HUES64 (cell line): Measurements from ENCODE around the gene SELENOW.
"Not testable (repeated sequence)": the region's sequence is repeated elsewhere in the genome, so short reads cannot be mapped to it uniquely, and the experiment has no call there.

ENCODE experiments used
- H3K27ac ChIP-seq: 2 replicates; pipeline ENCODE4 v1.7.0; 2013; ENCODE audit warnings: low read depth, low read length, inconsistent platforms
- H3K27me3 ChIP-seq: 2 replicates; pipeline ENCODE4 v1.6.1; 2013; ENCODE audit warnings: mild to moderate bottlenecking, low read length; ENCODE audit not compliant: insufficient read depth
- H3K36me3 ChIP-seq: 2 replicates; pipeline ENCODE4 v1.6.1; 2013; ENCODE audit warnings: mild to moderate bottlenecking, low read length; ENCODE audit not compliant: insufficient read depth
- H3K4me1 ChIP-seq: 2 replicates; pipeline ENCODE4 v1.6.1; 2013; ENCODE audit warnings: mild to moderate bottlenecking, low read length, moderate library complexity; ENCODE audit not compliant: insufficient read depth
- H3K4me3 ChIP-seq: 2 replicates; pipeline ENCODE4 v1.5.1; 2013; ENCODE audit warnings: mild to moderate bottlenecking, low read length, moderate library complexity
- H3K9ac ChIP-seq: 2 replicates; pipeline ENCODE4 v1.6.1; 2013; ENCODE audit warnings: mild to moderate bottlenecking, low read depth, low read length
- H3K9me3 ChIP-seq: 2 replicates; pipeline ENCODE4 v1.6.1; 2013; ENCODE audit warnings: low read depth, low read length; ENCODE audit not compliant: insufficient read depth
- WGBS: fragments of 150-250, 120-280 bp; methylation state at CpG from one replicate; pipeline ENCODE4 v1.1.7; 2013; ENCODE audit warnings: missing lambda C conversion rate; 5-methylcytosine and 5-hydroxymethylcytosine counted together

The SELENOW gene

GRCh38 chr19:47769534-47769933 is 9.0 kb upstream of the SELENOW start:
- H3K36me3 ChIP-seq, result no peaks in the 10 kb centered on the region
- H3K4me3 ChIP-seq, result no peak overlapping the region
- WGBS, result 77% methylated on average over 3 of the region's 3 CpGs
- H3K9ac ChIP-seq, result no peak overlapping the region
- no peaks in the 10 kb centered on the region for H3K27me3 ChIP-seq
- no peaks in the 10 kb centered on the region for H3K9me3 ChIP-seq
- no peak overlapping the region for H3K27ac ChIP-seq
- peaks cover 10% of the 10 kb centered on the region for H3K4me1 ChIP-seq

GRCh38 chr19:47771291-47771690 is 7.2 kb upstream of the SELENOW start:
- not testable (repeated sequence) for H3K9ac ChIP-seq, H3K4me3 ChIP-seq, H3K27ac ChIP-seq, H3K36me3 ChIP-seq, H3K9me3 ChIP-seq, H3K27me3 ChIP-seq
- H3K4me1 ChIP-seq, result peaks cover 10% of the 10 kb centered on the region
- WGBS, result 91% methylated on average over 6 of the region's 6 CpGs

GRCh38 chr19:47776568-47776967 is 1.9 kb upstream of the SELENOW start:
- H3K9ac ChIP-seq, result no peak overlapping the region
- no peaks in the 10 kb centered on the region for H3K9me3 ChIP-seq
- peak overlapping the region; percentile 9; the same call in 1 of the 2 replicates for H3K27ac ChIP-seq
- peaks cover 10% of the 10 kb centered on the region for H3K36me3 ChIP-seq
- H3K27me3 ChIP-seq, result no peaks in the 10 kb centered on the region
- peaks cover 4% of the 10 kb centered on the region; the same call in 1 of the 2 replicates for H3K4me1 ChIP-seq
- H3K4me3 ChIP-seq, result no peak overlapping the region
- 70% methylated on average over 4 of the region's 4 CpGs for WGBS

DNA sequence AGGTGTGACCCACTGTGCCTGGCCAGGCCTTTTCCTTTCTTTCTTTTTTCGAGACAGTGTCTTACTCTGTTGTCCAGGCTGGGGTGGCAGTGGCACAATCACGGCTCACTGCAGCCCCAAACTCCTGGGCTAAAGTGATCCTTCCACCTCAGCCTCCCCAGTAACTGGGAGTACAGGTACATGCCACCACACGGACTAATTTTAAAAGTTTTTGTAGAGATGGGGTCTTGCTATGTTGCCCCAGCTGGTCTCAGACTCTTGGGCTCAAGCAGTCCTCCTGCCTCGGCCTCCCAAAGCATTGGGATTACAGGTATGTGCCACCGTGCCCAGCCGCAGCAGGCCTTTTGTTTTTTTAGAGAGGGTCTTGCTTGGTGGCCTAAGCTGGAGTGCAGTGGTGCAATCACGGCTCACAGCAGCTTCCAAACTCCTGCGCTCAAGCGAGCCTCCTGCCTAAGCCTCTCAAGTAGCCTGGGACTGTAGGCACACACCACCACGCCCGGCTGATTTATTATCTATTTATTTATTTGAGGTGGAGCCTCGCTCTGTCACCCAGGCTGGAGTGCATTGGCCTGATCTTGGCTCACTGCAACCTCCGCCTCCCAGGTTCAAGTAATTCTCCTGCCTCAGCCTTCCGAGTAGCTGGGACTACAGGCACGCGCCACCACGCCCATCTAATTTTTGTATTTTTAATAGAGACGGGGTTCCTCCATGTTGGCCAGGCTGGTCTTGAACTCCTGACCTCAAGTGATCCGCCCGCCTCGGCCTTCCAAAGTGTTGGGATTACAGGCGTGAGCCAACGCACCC is 1.1 kb upstream of the SELENOW start:
- 81% methylated on average over 18 of the region's 23 CpGs for WGBS
- peak overlapping the region; percentile 100 for H3K9ac ChIP-seq
- H3K4me3 ChIP-seq, result peak overlapping the region; percentile 76
- not testable (repeated sequence) for H3K4me1 ChIP-seq, H3K27me3 ChIP-seq, H3K27ac ChIP-seq, H3K9me3 ChIP-seq
- peaks cover 18% of the 10 kb centered on the region for H3K36me3 ChIP-seq

DNA sequence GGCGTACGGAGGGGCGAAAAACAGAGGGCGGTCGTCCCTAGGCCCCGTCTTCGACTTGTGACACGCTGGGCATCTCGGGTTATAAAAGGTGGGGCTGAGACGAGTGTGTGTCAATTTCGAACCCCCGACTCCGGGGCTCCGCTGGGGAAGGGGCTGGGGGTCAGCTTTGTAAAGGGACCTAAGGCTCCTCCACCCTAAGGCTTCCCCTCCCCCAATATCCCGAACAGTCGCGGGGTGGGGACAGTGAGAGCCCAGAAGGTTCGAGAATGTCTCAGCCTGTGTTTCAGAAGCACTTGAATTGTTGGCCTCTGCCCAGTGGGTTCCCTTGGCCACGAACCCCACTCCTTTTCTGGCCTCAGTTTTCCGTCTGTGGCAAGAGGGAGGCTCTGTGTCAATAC is 450 bp downstream of the SELENOW start:
- 3% methylated on average over 20 of the region's 20 CpGs for WGBS
- no peaks in the 10 kb centered on the region for H3K9me3 ChIP-seq
- peaks cover 30% of the 10 kb centered on the region for H3K36me3 ChIP-seq
- peaks cover 4% of the 10 kb centered on the region; the same call in 1 of the 2 replicates for H3K4me1 ChIP-seq
- no peaks in the 10 kb centered on the region for H3K27me3 ChIP-seq
- H3K27ac ChIP-seq, result peak overlapping the region; percentile 100
- peak overlapping the region; percentile 76 for H3K4me3 ChIP-seq
- peak overlapping the region; percentile 100 for H3K9ac ChIP-seq

DNA sequence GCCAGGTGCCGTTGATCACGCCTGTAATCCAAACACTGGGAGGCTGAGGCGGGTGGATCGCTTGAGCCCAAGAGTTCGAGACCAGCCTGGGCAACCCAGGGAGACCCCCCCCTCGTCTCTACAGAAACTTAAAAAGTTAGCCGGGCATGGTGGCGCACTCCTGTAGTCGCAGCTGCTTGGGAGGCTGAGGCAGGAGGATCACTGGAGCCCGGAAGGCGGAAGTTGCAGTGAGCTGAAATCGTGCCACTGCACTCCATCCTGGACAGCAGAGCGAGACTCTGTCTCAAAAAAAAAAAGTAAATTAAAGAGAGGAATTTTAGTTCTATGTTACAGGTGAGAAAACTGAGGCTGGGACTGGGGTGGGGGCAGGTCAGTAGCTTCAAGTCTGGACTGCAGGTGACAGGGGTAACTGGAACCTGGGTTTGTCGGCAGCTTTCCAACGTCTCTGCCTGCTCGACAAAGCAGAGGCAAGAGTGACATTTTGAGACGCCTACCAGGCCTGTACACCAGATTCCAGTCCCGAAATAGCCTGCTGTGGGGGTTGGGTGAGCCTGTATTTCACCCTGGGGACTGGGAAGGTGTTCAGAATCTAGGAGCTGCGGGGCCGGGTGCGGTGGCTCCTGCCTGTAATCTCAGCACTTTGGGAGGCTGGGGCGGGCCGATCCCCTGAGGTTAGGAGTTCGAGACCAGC is 1.2 kb downstream of the SELENOW start:
- H3K27me3 ChIP-seq, result no peaks in the 10 kb centered on the region
- H3K4me3 ChIP-seq, result peak overlapping the region; percentile 76
- peaks cover 4% of the 10 kb centered on the region; the same call in 1 of the 2 replicates for H3K4me1 ChIP-seq
- peak overlapping the region; percentile 100 for H3K9ac ChIP-seq
- H3K27ac ChIP-seq, result no peak overlapping the region
- no peaks in the 10 kb centered on the region for H3K9me3 ChIP-seq
- H3K36me3 ChIP-seq, result peaks cover 37% of the 10 kb centered on the region
- 81% methylated on average over 24 of the region's 24 CpGs for WGBS

DNA sequence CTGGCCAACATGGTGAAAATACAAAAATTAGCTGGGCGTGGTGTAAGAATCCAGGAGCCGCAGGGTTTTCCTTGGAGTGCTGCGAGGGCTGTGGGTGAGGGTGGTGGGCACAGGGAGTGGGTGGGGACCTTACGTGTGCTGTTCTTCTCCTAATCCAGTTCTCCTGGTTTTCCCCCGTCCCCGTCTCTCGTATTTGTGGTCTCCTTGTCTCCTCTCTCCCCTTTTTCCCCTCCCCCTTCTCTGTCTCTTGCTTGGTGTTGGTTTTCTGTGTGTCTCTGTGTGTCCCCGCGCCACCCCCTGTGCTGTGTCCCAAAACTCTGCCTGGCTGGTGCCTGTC is 1.7 kb downstream of the SELENOW start:
- Histone ChIP-seq H3K36me3 (peaks cover 42% of the 10 kb centered on the region), H3K4me3 (peak overlapping the region; percentile 76; the same call in 1 of the 2 replicates), H3K9ac (0 out of 2 replicates have a peak overlapping the region, but pooled peaks have one; percentile 33)

DNA sequence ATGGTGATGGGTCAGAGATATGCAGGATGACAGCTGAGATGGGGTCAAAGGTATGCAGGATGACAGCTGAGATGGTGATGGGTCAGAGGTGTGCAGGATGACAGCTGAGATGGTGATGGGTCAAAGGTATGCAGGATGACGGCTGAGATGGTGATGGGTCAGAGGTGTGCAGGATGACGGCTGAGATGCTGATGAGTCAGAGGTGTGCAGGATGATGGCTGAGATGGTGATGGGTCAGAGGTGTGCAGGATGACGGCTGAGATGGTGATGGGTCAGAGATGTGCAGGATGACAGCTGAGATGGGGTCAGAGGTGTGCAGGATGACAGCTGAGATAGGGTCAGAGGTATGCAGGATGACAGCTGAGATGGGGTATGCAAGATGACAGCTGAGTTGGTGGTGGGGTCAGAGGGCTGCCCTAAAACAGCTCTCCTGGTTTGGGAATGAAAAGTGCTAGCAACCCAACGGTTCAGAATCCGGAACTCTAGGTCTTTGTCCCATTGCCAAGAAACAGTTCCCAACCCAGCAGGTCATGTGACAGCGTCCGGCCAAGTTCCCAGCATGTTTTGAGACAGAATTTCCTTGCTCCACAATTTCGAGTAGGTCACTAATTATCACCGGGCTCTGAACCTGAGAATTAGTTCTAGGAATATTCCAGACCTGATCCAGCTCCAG is 3.2 kb downstream of the SELENOW start:
- H3K9ac ChIP-seq, result no peak overlapping the region
- H3K27me3 ChIP-seq, result no peaks in the 10 kb centered on the region
- H3K36me3 ChIP-seq, result peaks cover 50% of the 10 kb centered on the region
- H3K27ac ChIP-seq, result no peak overlapping the region
- no peak overlapping the region for H3K4me3 ChIP-seq
- 94% methylated on average over 9 of the region's 9 CpGs for WGBS
- H3K4me1 ChIP-seq, result no peaks in the 10 kb centered on the region; the same call in 1 of the 2 replicates
- no peaks in the 10 kb centered on the region for H3K9me3 ChIP-seq

More for the DNA sequence above, 1.7 kb downstream of the SELENOW start:
- H3K4me1 ChIP-seq, result peaks cover 4% of the 10 kb centered on the region; the same call in 1 of the 2 replicates
- no peaks in the 10 kb centered on the region for H3K27me3 ChIP-seq
- WGBS, result 84% methylated on average over 6 of the region's 9 CpGs
- H3K9me3 ChIP-seq, result no peaks in the 10 kb centered on the region
- no peak overlapping the region for H3K27ac ChIP-seq

DNA sequence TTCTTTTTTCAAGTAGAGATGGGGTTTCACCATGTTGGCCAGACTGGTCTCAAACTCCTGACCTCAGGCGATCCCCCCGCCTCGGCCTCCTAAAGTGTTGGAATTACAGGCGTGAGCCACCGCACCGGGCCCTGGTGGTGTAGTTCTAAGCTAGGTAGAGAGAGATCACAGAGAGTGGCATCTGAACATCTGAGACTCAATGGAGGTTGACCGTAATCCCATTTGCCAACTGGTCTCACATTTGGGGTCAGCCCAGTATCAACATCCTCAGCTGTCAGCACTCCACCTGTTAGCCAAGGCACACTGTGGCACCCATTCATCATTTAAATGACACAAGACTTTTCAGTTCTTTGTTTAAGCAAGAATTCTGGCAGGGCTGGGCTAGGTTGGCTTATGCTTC is 8.1 kb downstream of the SELENOW start:
- Histone ChIP-seq H3K27me3 (no peaks in the 10 kb centered on the region), H3K4me3 (no peak overlapping the region), H3K4me1 (0 out of 2 replicates have a peak, but pooled peaks cover 3% of the 10 kb centered on the region), H3K27ac (no peak overlapping the region), H3K36me3 (peaks cover 40% of the 10 kb centered on the region), H3K9me3 (no peaks in the 10 kb centered on the region), H3K9ac (no peak overlapping the region)
- WGBS, result 93% methylated on average over 7 of the region's 7 CpGs

GRCh38 chr19:47787307-47787706 is 8.8 kb downstream of the SELENOW start:
- not testable (repeated sequence) for H3K27ac ChIP-seq, H3K4me1 ChIP-seq, H3K9me3 ChIP-seq, H3K27me3 ChIP-seq, H3K9ac ChIP-seq, H3K4me3 ChIP-seq
- peaks cover 33% of the 10 kb centered on the region for H3K36me3 ChIP-seq
- 95% methylated on average over 10 of the region's 10 CpGs for WGBS

- not testable (repeated sequence) for H3K4me1 ChIP-seq, H3K9me3 ChIP-seq, H3K27me3 ChIP-seq, H3K4me3 ChIP-seq, H3K9ac ChIP-seq
- H3K36me3 ChIP-seq, result peaks cover 11% of the 10 kb centered on the region
- H3K27ac ChIP-seq, result peak overlapping the region; percentile 17; the same call in 1 of the 2 replicates
- 79% methylated on average over 13 of the region's 13 CpGs for WGBS
These were observed 11.3 kb downstream of the SELENOW start for GRCh38 chr19:47789811-47790210.
